ENCODE results near the gene DNM3. TPM values are rescaled to one million over a fixed set of nuclear protein-coding genes. Genes with fewer than 3 reads are reported as not detected.

DNM3 gene
- polyA plus RNA-seq, 1 of the 3 experiments (the other 2 are of a cell fraction) = 0.43 TPM

- Histone ChIP-seq H4K20me1 (ENCODE audit: insufficient read depth) (no peaks in the 10 kb centered on the region), H3K9ac (no peak overlapping the region; the same call in 1 of the 2 replicates), H3K36me3 (replicated peaks in 1 of 2; ENCODE audit: control insufficient read depth in 1 of 2, insufficient read depth in 2 of 2, low read length in 1 of 2) (peaks cover 50 to 90% of the 10 kb centered on the region in 2 experiments), H3F3A (replicated peaks; ENCODE audit: insufficient read depth) (peaks cover 11% of the 10 kb centered on the region), H3K4me1 (ENCODE audit: control insufficient read depth in 1 of 2, insufficient read depth in 2 of 2, low read depth in 1 of 2, low read length in 1 of 2) (peaks cover under 1 to 9% of the 10 kb centered on the region in 2 experiments; a peak in 2 of 4 replicates), H3K9me3 (no peaks in the 10 kb centered on the region), H2AFZ (ENCODE audit: low read depth) (no peak overlapping the region; the same call in 1 of the 2 replicates), H3K79me2 (ENCODE audit: insufficient read depth) (peaks cover 10% of the 10 kb centered on the region; the same call in 1 of the 2 replicates), H3K9me2 (no peaks in the 10 kb centered on the region), H3K4me2 (peak overlapping the region; percentile 20; the same call in 1 of the 2 replicates), H3K27ac (ENCODE audit: low read depth in 2 of 2, low read length in 1 of 2) (peak overlapping the region in 1 of 2 experiments; percentile 73; a peak in 2 of 4 replicates), H3K27me3 (ENCODE audit: insufficient read depth) (no peaks in the 10 kb centered on the region), H3K4me3 (ENCODE audit: low read depth in 2 of 2, low read length in 1 of 2) (no peak overlapping the region)
- ChIA-PET POLR2A (no interaction called here), CTCF (interaction anchor here (0.6 to 7.1 kb wide), 3 partner anchors 9 to 192 kb away, joined by 3 to 34 read pairs (median 3); no protein-coding TSS in a partner anchor)
- no peak for TF ChIP-seq YY1 (IDR thresholded peaks at IDR 0.05; ENCODE audit: low read depth)
- no peak for TF ChIP-seq TAF1 (IDR thresholded peaks at IDR 0.05; ENCODE audit: borderline replicate concordance, low read depth, low read length)
- TF ChIP-seq EZH2phosphoT487 (IDR thresholded peaks at IDR 0.05; ENCODE audit: borderline replicate concordance, low read depth) = no peak
- no peak for TF ChIP-seq RCOR1 (IDR thresholded peaks at IDR 0.05; ENCODE audit: low read length)
- 93% methylated on average over 1 of the region's 1 CpG for WGBS (ENCODE audit: low lambda C conversion rate)
- DNase-seq = no peak
These were observed 47.7 kb upstream of the DNM3 start for GRCh38 chr1:171793636-171794035.

GRCh38 chr1:171794085-171794484 lies 47.2 kb upstream of the DNM3 start:
- peaks cover 45 to 86% of the 10 kb centered on the region in 2 experiments for H3K36me3 ChIP-seq (replicated peaks in 1 of 2; ENCODE audit: control insufficient read depth in 1 of 2, insufficient read depth in 2 of 2, low read length in 1 of 2)
- H3K9ac ChIP-seq = no peak overlapping the region; the same call in 1 of the 2 replicates
- peaks cover 0 to 9% of the 10 kb centered on the region in 2 experiments; a peak in 1 of 4 replicates for H3K4me1 ChIP-seq (ENCODE audit: control insufficient read depth in 1 of 2, insufficient read depth in 2 of 2, low read depth in 1 of 2, low read length in 1 of 2)
- TF ChIP-seq CHD2 (IDR thresholded peaks at IDR 0.05; ENCODE audit: low read length, partially characterized antibody) (no peak), TCF12 (IDR thresholded peaks at IDR 0.05) (peak; percentile 35; the same call in 1 of the 2 replicates), MAX (IDR thresholded peaks at IDR 0.05; ENCODE audit: low read depth) (no peak), GABPA (IDR thresholded peaks at IDR 0.05; ENCODE audit: low read depth) (peak; percentile 37), YY1 (IDR thresholded peaks at IDR 0.05; ENCODE audit: low read depth) (peak; percentile 77; the same call in 1 of the 2 replicates), JUND (IDR thresholded peaks at IDR 0.05) (peak; percentile 51; the same call in 1 of the 2 replicates), FOSL2 (IDR thresholded peaks at IDR 0.05; ENCODE audit: borderline replicate concordance, low read depth) (peak; percentile 71), RFX5 (IDR thresholded peaks at IDR 0.05; ENCODE audit: low read length) (no peak)
- 71% methylated on average over 4 of the region's 4 CpGs for WGBS (ENCODE audit: low lambda C conversion rate)
- POLR2A ChIA-PET = no interaction called here
- H3K4me2 ChIP-seq = peak overlapping the region; percentile 20; the same call in 1 of the 2 replicates
- H2AFZ ChIP-seq (ENCODE audit: low read depth) = no peak overlapping the region; the same call in 1 of the 2 replicates
- H3K9me2 ChIP-seq = no peaks in the 10 kb centered on the region
- no peak overlapping the region for H3K4me3 ChIP-seq (ENCODE audit: low read depth in 2 of 2, low read length in 1 of 2)
- H3F3A ChIP-seq (replicated peaks; ENCODE audit: insufficient read depth) = peaks cover 11% of the 10 kb centered on the region
- no peaks in the 10 kb centered on the region for H3K27me3 ChIP-seq (ENCODE audit: insufficient read depth)
- peak overlapping the region in 1 of 2 experiments; percentile 73; a peak in 2 of 4 replicates for H3K27ac ChIP-seq (ENCODE audit: low read depth in 2 of 2, low read length in 1 of 2)
- H4K20me1 ChIP-seq (ENCODE audit: insufficient read depth) = no peaks in the 10 kb centered on the region
- no peaks in the 10 kb centered on the region for H3K9me3 ChIP-seq
- CTCF ChIA-PET = interaction anchor here (7.1 kb wide), 1 partner anchor 191 kb away, joined by 34 read pairs; no protein-coding TSS in a partner anchor
- peaks cover 10% of the 10 kb centered on the region; the same call in 1 of the 2 replicates for H3K79me2 ChIP-seq (ENCODE audit: insufficient read depth)
- DNase-seq = no peak

GRCh38 chr1:171796592-171796991 lies 44.7 kb upstream of the DNM3 start:
- no peak for DNase-seq
- TF ChIP-seq RCOR1 (IDR thresholded peaks at IDR 0.05; ENCODE audit: low read length) = no peak
- TF ChIP-seq RXRA (IDR thresholded peaks at IDR 0.05; ENCODE audit: borderline replicate concordance, low read depth) = no peak
- no peak for TF ChIP-seq TEAD4 (IDR thresholded peaks at IDR 0.05; ENCODE audit: borderline replicate concordance, insufficient read depth)
- Histone ChIP-seq H3F3A (replicated peaks; ENCODE audit: insufficient read depth) (peaks cover 11% of the 10 kb centered on the region), H3K27me3 (ENCODE audit: insufficient read depth) (no peaks in the 10 kb centered on the region), H3K79me2 (ENCODE audit: insufficient read depth) (peaks cover 10% of the 10 kb centered on the region; the same call in 1 of the 2 replicates), H3K9ac (no peak overlapping the region), H3K36me3 (replicated peaks in 1 of 2; ENCODE audit: control insufficient read depth in 1 of 2, insufficient read depth in 2 of 2, low read length in 1 of 2) (peaks cover 36 to 61% of the 10 kb centered on the region in 2 experiments), H3K9me3 (no peaks in the 10 kb centered on the region), H3K4me2 (no peak overlapping the region), H3K4me3 (ENCODE audit: low read depth in 2 of 2, low read length in 1 of 2) (no peak overlapping the region), H2AFZ (ENCODE audit: low read depth) (no peak overlapping the region), H3K4me1 (ENCODE audit: control insufficient read depth in 1 of 2, insufficient read depth in 2 of 2, low read depth in 1 of 2, low read length in 1 of 2) (peaks cover 0 to 9% of the 10 kb centered on the region in 2 experiments; a peak in 1 of 4 replicates), H4K20me1 (ENCODE audit: insufficient read depth) (no peaks in the 10 kb centered on the region), H3K9me2 (no peaks in the 10 kb centered on the region), H3K27ac (ENCODE audit: low read depth in 2 of 2, low read length in 1 of 2) (no peak overlapping the region)
- ChIA-PET CTCF (interaction anchor here (17.4 kb wide), 1 partner anchor 187 kb away, joined by 413 read pairs; no protein-coding TSS in a partner anchor), POLR2A (no interaction called here)
- WGBS (ENCODE audit: low lambda C conversion rate) = 94% methylated on average over 5 of the region's 5 CpGs
